H1 (cell line): Measurements from ENCODE around the gene SCGN. TPM values are rescaled to one million over a fixed set of nuclear protein-coding genes. Genes with fewer than 3 reads are reported as not detected.

Experiments
- CTCF ChIA-PET: fragments of 300-600 bp; sonication (Branson Sonifier 250); formaldehyde crosslinking; loops from one replicate; lab custom pipeline; 2021; ENCODE audit not compliant: partially characterized antibody; lab: Charles Lee
- POLR2A ChIA-PET: fragments of 300-600 bp; sonication (Branson Sonifier 250); formaldehyde crosslinking; loops from one replicate; lab custom pipeline; 2021; ENCODE audit warnings: inconsistent platforms; ENCODE audit not compliant: partially characterized antibody; lab: Charles Lee
- DNase-seq, 2 experiments: peaks; one replicate each; pipeline versions ENCODE4 v3.0.0 to v3.0.0-alpha.2; 2010 to 2022; ENCODE audit warnings: low spot score in 2 of 2, low read depth in 1 of 2, mixed read lengths in 1 of 2
- FAIRE-seq: peaks from 2 replicates; lab custom pipeline; 2011; peaks lifted over from hg19 to GRCh38; lab: Jason Lieb, UNC
- H2AFZ ChIP-seq: 2 replicates; pipeline ENCODE4 v1.8.1; 2012; ENCODE audit warnings: low read length, inconsistent platforms
- H2AK5ac ChIP-seq: 2 replicates; pipeline ENCODE4 v1.6.1; 2013; ENCODE audit warnings: low read depth, low read length
- H2BK120ac ChIP-seq: replicated peaks from 2 replicates; pipeline ENCODE3; 2013; ENCODE audit warnings: low read depth, low read length, inconsistent platforms
- H2BK12ac ChIP-seq: 2 replicates; pipeline ENCODE4 v1.6.1; 2013; ENCODE audit warnings: low read depth, low read length
- H2BK15ac ChIP-seq: 2 replicates; pipeline ENCODE4 v1.6.1; 2013; ENCODE audit warnings: low read length
- H2BK20ac ChIP-seq: 2 replicates; pipeline ENCODE4 v1.6.1; 2013; ENCODE audit warnings: low read length
- H2BK5ac ChIP-seq: 2 replicates; pipeline ENCODE4 v1.6.1; 2013; ENCODE audit warnings: low read depth, low read length
- H3K14ac ChIP-seq: 2 replicates; pipeline ENCODE4 v1.6.1; 2013; ENCODE audit warnings: inconsistent platforms; ENCODE audit not compliant: insufficient read length
- H3K18ac ChIP-seq: 2 replicates; pipeline ENCODE4 v1.6.1; 2013; ENCODE audit warnings: low read length; ENCODE audit errors: extremely low read depth
- H3K23ac ChIP-seq: 2 replicates; pipeline ENCODE4 v1.6.1; 2013; ENCODE audit warnings: inconsistent platforms; ENCODE audit not compliant: insufficient read length
- H3K23me2 ChIP-seq: 2 replicates; pipeline ENCODE4 v1.6.1; 2013; ENCODE audit warnings: low read depth, low read length
- H3K27ac ChIP-seq: 2 replicates; pipeline ENCODE4 v1.6.1; 2011; ENCODE audit warnings: low read depth, low read length, inconsistent platforms
- H3K27me3 ChIP-seq, 4 experiments: replicated peaks in 1 of 4; 1 replicate in 1 of 4; 2 replicates in 3 of 4; pipeline versions ENCODE4 v1.6.1 to v1.8.1; 2011 to 2013; ENCODE audit warnings: low read length in 3 of 4, mild to moderate bottlenecking in 3 of 4, inconsistent platforms in 2 of 4, mixed read lengths in 2 of 4, moderate library complexity in 1 of 4; ENCODE audit not compliant: control insufficient read depth in 3 of 4, insufficient read depth in 3 of 4; ENCODE audit errors: extremely low read depth in 1 of 4
- H3K36me3 ChIP-seq, 4 experiments: 2 replicates each; pipeline versions ENCODE4 v1.6.1 to v1.8.1; 2011 to 2013; ENCODE audit warnings: mild to moderate bottlenecking in 4 of 4, low read length in 3 of 4, moderate library complexity in 2 of 4, control low read depth in 1 of 4, inconsistent platforms in 1 of 4; ENCODE audit not compliant: insufficient read depth in 4 of 4, control insufficient read depth in 2 of 4
- H3K4ac ChIP-seq: replicated peaks from 2 replicates; pipeline ENCODE3; 2013; ENCODE audit warnings: low read length, low read depth, mixed read lengths, inconsistent platforms; ENCODE audit not compliant: insufficient read length
- H3K4me1 ChIP-seq, 4 experiments: replicated peaks in 1 of 4; 1 replicate in 1 of 4; 2 replicates in 3 of 4; pipeline versions ENCODE4 v1.6.1 to v1.8.1; 2011 to 2013; ENCODE audit warnings: low read length in 3 of 4, inconsistent platforms in 2 of 4, mixed read lengths in 1 of 4; ENCODE audit not compliant: insufficient read depth in 4 of 4, control insufficient read depth in 3 of 4
- H3K4me2 ChIP-seq, 2 experiments: 2 replicates each; pipeline versions ENCODE4 v1.6.1 to v1.8.1; 2011 to 2013; ENCODE audit warnings: low read depth in 2 of 2, low read length in 2 of 2, control low read depth in 1 of 2, inconsistent platforms in 1 of 2, mild to moderate bottlenecking in 1 of 2; ENCODE audit not compliant: insufficient read depth in 1 of 2
- H3K4me3 ChIP-seq, 4 experiments: fragments of 200-600, 300-600 bp in 1 of 4; sonication (generic), shearing (Covaris generic), sonication (Bioruptor Twin) in 1 of 4; 2 replicates each; pipeline versions ENCODE4 v1.5.1 to v1.8.1; 2011 to 2016; ENCODE audit warnings: low read length in 4 of 4, low read depth in 3 of 4, control low read depth in 2 of 4, inconsistent platforms in 2 of 4, mild to moderate bottlenecking in 2 of 4, mixed read lengths in 1 of 4, moderate library complexity in 1 of 4; ENCODE audit not compliant: insufficient read depth in 2 of 4; ENCODE audit errors: extremely low read depth in 1 of 4
- H3K56ac ChIP-seq: replicated peaks from 2 replicates; pipeline ENCODE3; 2013; ENCODE audit warnings: low read depth, mild to moderate bottlenecking, mixed read lengths, low read length, inconsistent platforms; ENCODE audit not compliant: insufficient read length
- H3K79me1 ChIP-seq: 2 replicates; pipeline ENCODE4 v1.6.1; 2013; ENCODE audit warnings: low read depth, low read length, control low read depth
- H3K79me2 ChIP-seq, 2 experiments: 2 replicates each; pipeline versions ENCODE4 v1.6.1 to v1.8.1; 2012 to 2013; ENCODE audit warnings: low read length in 2 of 2, mild to moderate bottlenecking in 2 of 2, inconsistent platforms in 1 of 2; ENCODE audit not compliant: insufficient read depth in 2 of 2, control insufficient read depth in 1 of 2
- H3K9ac ChIP-seq, 4 experiments: replicated peaks in 1 of 4; 1 replicate in 1 of 4; 2 replicates in 3 of 4; pipeline versions ENCODE4 v1.6.1 to v1.8.1; 2011 to 2013; ENCODE audit warnings: low read depth in 3 of 4, low read length in 3 of 4, control low read depth in 2 of 4, mild to moderate bottlenecking in 2 of 4, moderate library complexity in 2 of 4, inconsistent platforms in 1 of 4; ENCODE audit errors: extremely low read depth in 1 of 4
- H3K9me3 ChIP-seq, 2 experiments: 2 replicates each; pipeline versions ENCODE4 v1.6.1 to v1.8.1; 2012 to 2013; ENCODE audit warnings: mild to moderate bottlenecking in 2 of 2, moderate library complexity in 2 of 2, control low read depth in 1 of 2, inconsistent platforms in 1 of 2, low read depth in 1 of 2, low read length in 1 of 2, mixed read lengths in 1 of 2; ENCODE audit not compliant: insufficient read depth in 2 of 2
- H4K20me1 ChIP-seq, 2 experiments: replicated peaks in 1 of 2; 2 replicates each; pipeline versions ENCODE3 to v1.8.1; 2011 to 2013; ENCODE audit warnings: inconsistent platforms in 2 of 2, low read length in 2 of 2, mild to moderate bottlenecking in 1 of 2; ENCODE audit not compliant: insufficient read depth in 2 of 2, control insufficient read depth in 1 of 2
- H4K5ac ChIP-seq: 2 replicates; pipeline ENCODE4 v1.6.1; 2013; ENCODE audit warnings: low read length, low read depth, mixed read lengths, inconsistent platforms; ENCODE audit not compliant: insufficient read length
- H4K8ac ChIP-seq: 2 replicates; pipeline ENCODE4 v1.8.0; 2013; ENCODE audit warnings: mild to moderate bottlenecking, moderate library complexity, low read length, inconsistent platforms; ENCODE audit not compliant: insufficient read depth; ENCODE audit errors: extremely low read depth
- H4K91ac ChIP-seq: replicated peaks from 2 replicates; pipeline ENCODE3; 2013; ENCODE audit warnings: low read length, mixed read lengths, inconsistent platforms; ENCODE audit not compliant: insufficient read length
- CBX5 ChIP-seq: fragments of 300-800, 300-1000 bp; sonication (generic); IDR thresholded peaks from 2 replicates; pipeline ENCODE4 v1.7.1; 2016; ENCODE audit warnings: antibody characterized with exemption, low read length, low read depth
- CTBP2 ChIP-seq: IDR thresholded peaks from 2 replicates; pipeline ENCODE4 v1.7.0; 2011; ENCODE audit warnings: borderline replicate concordance, mild to moderate bottlenecking, moderate library complexity, mixed read lengths, low read length; ENCODE audit not compliant: insufficient read depth, insufficient read length
- EGR1 ChIP-seq: IDR thresholded peaks from 2 replicates; pipeline ENCODE4 v1.6.1; 2011; ENCODE audit warnings: low read depth, low read length, borderline replicate concordance
- FOSL1 ChIP-seq: IDR thresholded peaks from 2 replicates; pipeline ENCODE4 v1.6.1; 2011; ENCODE audit warnings: mild to moderate bottlenecking, low read depth, low read length, moderate library complexity; ENCODE audit not compliant: insufficient read depth
- KDM4A ChIP-seq: IDR thresholded peaks from one replicate; pipeline ENCODE4 v1.7.1; 2012; ENCODE audit warnings: low read depth, mild to moderate bottlenecking, moderate library complexity, low read length, inconsistent platforms; ENCODE audit not compliant: severe bottlenecking
- MAX ChIP-seq: IDR thresholded peaks from 2 replicates; pipeline ENCODE4 v1.6.1; 2012; ENCODE audit warnings: inconsistent platforms
- NANOG ChIP-seq: IDR thresholded peaks from 2 replicates; pipeline ENCODE4 v1.6.1; 2011; ENCODE audit warnings: low read length, low read depth, mild to moderate bottlenecking, inconsistent platforms; ENCODE audit not compliant: insufficient read depth, poor library complexity, severe bottlenecking
- NRF1 ChIP-seq: IDR thresholded peaks from 2 replicates; pipeline ENCODE4 v1.6.1; 2011; ENCODE audit warnings: mild to moderate bottlenecking, low read depth, low read length, improper control_type of control experiment
- RBBP5 ChIP-seq: IDR thresholded peaks from 2 replicates; pipeline ENCODE4 v1.7.1; 2012; ENCODE audit warnings: low read depth, mild to moderate bottlenecking, inconsistent platforms, low read length, moderate library complexity, borderline replicate concordance
- RXRA ChIP-seq: IDR thresholded peaks from 2 replicates; pipeline ENCODE4 v1.6.1; 2011; ENCODE audit warnings: low read depth, mild to moderate bottlenecking, low read length, moderate library complexity; ENCODE audit not compliant: insufficient read depth
- SAP30 ChIP-seq: fragments of 300-600 bp; sonication (generic); IDR thresholded peaks from 2 replicates; pipeline ENCODE4 v1.7.1; 2012; ENCODE audit warnings: low read length, moderate library complexity, mild to moderate bottlenecking, inconsistent platforms; ENCODE audit not compliant: insufficient read depth, insufficient replicate concordance
- SIX5 ChIP-seq: IDR thresholded peaks from 2 replicates; pipeline ENCODE4 v1.6.1; 2011; ENCODE audit warnings: mild to moderate bottlenecking, low read depth, low read length
- TCF12 ChIP-seq: IDR thresholded peaks from 2 replicates; pipeline ENCODE4 v1.6.1; 2011; ENCODE audit warnings: low read depth, mild to moderate bottlenecking, low read length
- WGBS, 2 experiments: shearing (Covaris generic) in 1 of 2; methylation state at CpG; one replicate each; pipeline versions ENCODE4 v1.1.6 to v1.1.7; 2013 to 2015; ENCODE audit warnings: low lambda C conversion rate in 2 of 2, mixed read lengths in 2 of 2, inconsistent platforms in 1 of 2, low coverage in 1 of 2, missing lambda C conversion rate in 1 of 2; ENCODE audit not compliant: insufficient replicate concordance in 2 of 2, insufficient coverage in 1 of 2, insufficient read length in 1 of 2; ENCODE audit errors: extremely low coverage in 1 of 2, missing lambda C conversion rate in 1 of 2; 5-methylcytosine and 5-hydroxymethylcytosine counted together
- polyA plus RNA-seq, 7 experiments: library from polyadenylated mRNA; depleted of rRNA in 3 of 7; stranded (reverse) in 5 of 7; unstranded in 2 of 7; fragments of >200 nt in 5 of 7; fragments of 200-250 nt in 2 of 7; gene quantifications; 1 replicate in 5 of 7; 2 replicates in 1 of 7; 4 replicates in 1 of 7; pipeline versions ENCODE4 v1.2.1 to v1.2.3, GENCODE V29; 2011 to 2013; ENCODE audit warnings: missing spikeins in 2 of 7, mixed read lengths in 2 of 7
- total RNA-seq: library from RNA; stranded (reverse); fragmentation: NEBNext Ultra II Directional; extraction: Animal tissue kit (Norgen Biotek cat#: 25700); gene quantifications from 2 replicates; pipeline ENCODE4 v1.2.1, GENCODE V29; 2021

The SCGN gene
- total and polyA plus RNA-seq, 2 of the 8 experiments (the other 6 are each of a cell fraction or from before 2014, with no cell fraction given) = not detected

GRCh38 chr6:25620391-25620790 is 31.6 kb upstream of the SCGN start:
- DNase-seq = no peak
- no peak overlapping the region for H2BK120ac ChIP-seq
- ChIA-PET POLR2A (interaction anchor here (1.0 to 1.3 kb wide), 2 partner anchors 10 to 16 kb away, joined by 3 read pairs; no protein-coding TSS in a partner anchor), CTCF (interaction anchor here (1.3 to 2.3 kb wide), 2 partner anchors 98 to 402 kb away, joined by 3 to 7 read pairs; no protein-coding TSS in a partner anchor)
- H2BK12ac ChIP-seq = no peak overlapping the region
- no peak overlapping the region for H2BK15ac ChIP-seq
- no peak overlapping the region for H4K5ac ChIP-seq
- no peak overlapping the region for H4K8ac ChIP-seq
- H3K4ac ChIP-seq = no peak overlapping the region
- H3K36me3 ChIP-seq = peaks cover 0 to 7% (median 0%) of the 10 kb centered on the region in 4 experiments; a peak in 1 of 8 replicates
- no peak overlapping the region for H3K27ac ChIP-seq
- H3K9ac ChIP-seq = no peak overlapping the region
- no peak overlapping the region for H2AFZ ChIP-seq
- no peak overlapping the region for H3K4me2 ChIP-seq
- no peaks in the 10 kb centered on the region for H3K27me3 ChIP-seq
- H3K79me1 ChIP-seq = no peaks in the 10 kb centered on the region
- H2AK5ac ChIP-seq = no peak overlapping the region
- H3K4me1 ChIP-seq = no peaks in the 10 kb centered on the region
- no peaks in the 10 kb centered on the region for H3K79me2 ChIP-seq
- no peak overlapping the region for H3K14ac ChIP-seq
- no peak overlapping the region for H3K18ac ChIP-seq
- 95% methylated on average over 2 of the region's 2 CpGs; no CpG with 5 or more reads in 1 of the 2 experiments for WGBS, 2 experiments
- no peak overlapping the region for H3K4me3 ChIP-seq
- no peaks in the 10 kb centered on the region for H4K20me1 ChIP-seq
- H2BK5ac ChIP-seq = no peak overlapping the region
- H4K91ac ChIP-seq = no peak overlapping the region
- H3K56ac ChIP-seq = no peak overlapping the region
- no peaks in the 10 kb centered on the region for H3K23me2 ChIP-seq
- no peak overlapping the region for H3K23ac ChIP-seq
- no peak for FAIRE-seq
- no peaks in the 10 kb centered on the region for H3K9me3 ChIP-seq
- H2BK20ac ChIP-seq = no peak overlapping the region
- no peak for TF ChIP-seq SIX5
- TF ChIP-seq CBX5 = no peak
- no peak for TF ChIP-seq NRF1
- no peak for TF ChIP-seq TCF12
- no peak for TF ChIP-seq FOSL1
- no peak for TF ChIP-seq RBBP5
- no peak for TF ChIP-seq KDM4A
- no peak for TF ChIP-seq RXRA
- no peak for TF ChIP-seq NANOG
- no peak for TF ChIP-seq SAP30
- TF ChIP-seq MAX = no peak
- no peak for TF ChIP-seq CTBP2
- TF ChIP-seq EGR1 = no peak
